ENCODE measurements around the gene CCDC51.

- TF ChIP-seq CTCF (conservative IDR thresholded peaks at IDR 0.05; ENCODE audit: low read depth, low read length): no peak
- no peak for TF ChIP-seq EZH2 (IDR thresholded peaks at IDR 0.05; ENCODE audit: borderline replicate concordance, low read depth, low read length, poor library complexity, severe bottlenecking)
Measured at GRCh38 chr3:48446043-48446424, 6.1 kb upstream of the CCDC51 start.
